Epithelial cell of esophagus (primary cell): ENCODE results near the gene RAB5A.
A peak's percentile ranks its signal among the peaks of the same experiment; 100 is the strongest.
"Not testable (repeated sequence)": the region's sequence is repeated elsewhere in the genome, so short reads cannot be mapped to it uniquely, and the experiment has no call there.

ENCODE experiments used
- DNase-seq: peaks from one replicate; pipeline ENCODE4 v3.0.0; 2010; ENCODE audit warnings: low read depth
- H3K4me3 ChIP-seq: 2 replicates; pipeline ENCODE4 v1.5.1; 2011; ENCODE audit warnings: mild to moderate bottlenecking, low read length, control low read depth
- TF ChIP-seq, protein P1 (sequence below): IDR thresholded peaks from 2 replicates; pipeline ENCODE4 v1.5.1; 2011; ENCODE audit warnings: low read depth, mild to moderate bottlenecking, low read length, control low read depth, inconsistent platforms; ENCODE audit not compliant: insufficient read depth; ENCODE audit errors: missing control alignments

RAB5A gene

GRCh38 chr3:19961960-19962359 lies 15.1 kb downstream of the RAB5A start:
- TF ChIP-seq, protein P1, sequence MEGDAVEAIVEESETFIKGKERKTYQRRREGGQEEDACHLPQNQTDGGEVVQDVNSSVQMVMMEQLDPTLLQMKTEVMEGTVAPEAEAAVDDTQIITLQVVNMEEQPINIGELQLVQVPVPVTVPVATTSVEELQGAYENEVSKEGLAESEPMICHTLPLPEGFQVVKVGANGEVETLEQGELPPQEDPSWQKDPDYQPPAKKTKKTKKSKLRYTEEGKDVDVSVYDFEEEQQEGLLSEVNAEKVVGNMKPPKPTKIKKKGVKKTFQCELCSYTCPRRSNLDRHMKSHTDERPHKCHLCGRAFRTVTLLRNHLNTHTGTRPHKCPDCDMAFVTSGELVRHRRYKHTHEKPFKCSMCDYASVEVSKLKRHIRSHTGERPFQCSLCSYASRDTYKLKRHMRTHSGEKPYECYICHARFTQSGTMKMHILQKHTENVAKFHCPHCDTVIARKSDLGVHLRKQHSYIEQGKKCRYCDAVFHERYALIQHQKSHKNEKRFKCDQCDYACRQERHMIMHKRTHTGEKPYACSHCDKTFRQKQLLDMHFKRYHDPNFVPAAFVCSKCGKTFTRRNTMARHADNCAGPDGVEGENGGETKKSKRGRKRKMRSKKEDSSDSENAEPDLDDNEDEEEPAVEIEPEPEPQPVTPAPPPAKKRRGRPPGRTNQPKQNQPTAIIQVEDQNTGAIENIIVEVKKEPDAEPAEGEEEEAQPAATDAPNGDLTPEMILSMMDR = no peak
- DNase-seq = no peak
- H3K4me3 ChIP-seq = no peak overlapping the region

DNA sequence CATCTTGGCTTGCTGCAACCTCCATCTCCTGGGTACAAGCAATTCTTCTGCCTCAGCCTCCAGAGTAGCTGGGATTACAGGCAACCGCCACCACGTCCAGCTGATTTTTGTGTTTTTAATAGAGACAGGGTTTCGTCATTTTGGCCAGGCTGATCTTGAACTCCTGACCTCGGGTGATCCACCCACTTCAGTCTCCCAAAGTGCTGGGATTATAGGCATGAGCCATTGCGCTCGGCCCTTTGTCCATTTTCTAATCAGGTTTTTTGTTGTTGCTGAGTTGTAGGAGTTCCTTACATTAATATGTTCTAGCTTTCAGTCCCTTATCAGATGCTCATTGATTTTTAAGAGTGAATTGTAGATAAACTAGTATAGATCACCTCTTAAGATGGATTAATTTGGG lies 20.3 kb downstream of the RAB5A start:
- TF ChIP-seq, protein P1 = no peak
- no peak for DNase-seq

GRCh38 chr3:19967812-19968211 lies 20.9 kb downstream of the RAB5A start:
- no peak for DNase-seq

More for the DNA sequence above, 20.3 kb downstream of the RAB5A start:
- H3K4me3 ChIP-seq = no peak overlapping the region

DNA sequence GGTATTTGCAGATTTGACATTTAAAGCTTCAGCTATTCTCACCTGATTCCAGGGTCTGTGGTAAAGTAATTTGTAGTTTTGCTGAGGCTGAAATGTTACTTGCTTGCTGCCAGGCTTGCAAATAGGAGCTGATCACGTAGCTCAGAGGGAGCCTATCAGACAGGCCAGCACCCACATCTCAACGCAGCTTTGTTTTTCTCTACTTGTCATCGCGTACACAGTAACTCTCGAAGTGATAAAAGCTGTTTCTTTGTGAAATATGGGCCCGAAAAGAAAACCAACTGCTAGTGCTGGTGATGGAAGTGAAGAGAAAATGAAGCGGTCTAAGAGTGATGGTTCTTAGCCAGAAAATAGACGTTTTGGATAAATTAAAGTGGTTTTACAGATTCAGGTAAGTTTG lies 23.4 kb downstream of the RAB5A start:
- H3K4me3 ChIP-seq = no peak overlapping the region
- no peak for DNase-seq
- TF ChIP-seq, protein P1 = no peak

More at GRCh38 chr3:19967812-19968211, 20.9 kb downstream of the RAB5A start:
- TF ChIP-seq, protein P1 = no peak
- H3K4me3 ChIP-seq = no peak overlapping the region

GRCh38 chr3:19972054-19972453 lies 25.2 kb downstream of the RAB5A start:
- DNase-seq = peak; percentile 73
- TF ChIP-seq, protein P1 = no peak
- no peak overlapping the region for H3K4me3 ChIP-seq

- not testable (repeated sequence) for DNase-seq, H3K4me3 ChIP-seq
Observed at GRCh38 chr3:19988904-19989303, 42.0 kb downstream of the RAB5A start.

DNA sequence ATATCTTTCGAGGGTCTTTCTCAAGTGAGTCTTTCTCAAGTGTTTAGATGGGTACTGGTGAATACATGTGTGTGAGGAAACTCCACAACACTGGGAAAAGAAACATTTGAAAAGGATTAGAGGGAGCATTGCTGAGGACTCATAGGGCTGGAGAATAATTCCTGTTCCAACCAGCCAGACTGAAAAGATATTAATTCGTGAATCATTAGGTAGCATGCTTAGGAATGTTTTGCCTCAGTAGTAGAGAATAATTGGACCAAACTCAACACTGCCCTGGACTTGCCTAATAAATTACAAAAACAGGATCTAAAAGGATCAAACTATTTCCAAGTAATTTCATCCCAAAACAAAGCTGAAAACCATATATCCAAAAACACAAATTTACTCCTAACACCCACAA lies 47.9 kb downstream of the RAB5A start:
- H3K4me3 ChIP-seq = no peak overlapping the region
- TF ChIP-seq, protein P1 = no peak
- peak; percentile 20 for DNase-seq
